K562 (cell line): ENCODE results near the gene GTF3C1. TPM values are rescaled to one million over a fixed set of nuclear protein-coding genes. Genes with fewer than 3 reads are reported as not detected.

ENCODE experiments used
- AFF1 ChIP-seq, 2 experiments: fragments of 450-650 bp; IDR thresholded peaks; 2 replicates each; pipeline ENCODE4 v1.6.1; 2018; ENCODE audit warnings: mild to moderate bottlenecking in 2 of 2, low read depth in 1 of 2; ENCODE audit not compliant: partially characterized antibody in 2 of 2
- AFF4 ChIP-seq: sonication (generic); formaldehyde crosslinking; IDR thresholded peaks from 2 replicates; pipeline ENCODE4 v1.8.0; 2023; ENCODE audit warnings: mild to moderate bottlenecking, missing genetic modification reagents
- polyA plus RNA-seq, 8 experiments: library from polyadenylated mRNA; depleted of rRNA in 4 of 8; stranded (reverse) in 5 of 8; unstranded in 3 of 8; fragments of >200 nt; fragmentation: Nextera tagmentation in 2 of 8; fragmentation: Illumina TruSeq in 1 of 8; extraction: Ambion mirVana in 2 of 8; extraction: Trizol in 1 of 8; gene quantifications; 2 replicates each; pipeline versions ENCODE4 v1.2.1 to v1.2.3, GENCODE V29; 2011 to 2014; ENCODE audit warnings: inconsistent platforms in 1 of 8, missing spikeins in 1 of 8
- total RNA-seq, 7 experiments: library from RNA; depleted of rRNA in 6 of 7; stranded (reverse); fragments of >200 nt in 6 of 7; fragmentation: Illumina TruSeq in 2 of 7; extraction: Trizol in 2 of 7; gene quantifications; 2 replicates each; pipeline versions ENCODE4 v1.2.1 to v1.2.3, GENCODE V29; 2011 to 2021; ENCODE audit warnings: low replicate concordance in 1 of 7

The GTF3C1 gene
- total and polyA plus RNA-seq, 9 of the 15 experiments (the other 6 are each of a cell fraction or from before 2014, with no cell fraction given) = 0.72 to 63.6 (median 30.9) TPM

GRCh38 chr16:27463741-27464591, 85.7 kb downstream of the GTF3C1 start (continued):
- TF ChIP-seq AFF1 (IDR thresholded peaks at IDR 0.05; ENCODE audit: low read depth in 1 of 2, partially characterized antibody in 2 of 2) = no peak
- no peak for TF ChIP-seq AFF4
